ENCODE results near the gene SCARB1. TPM values are rescaled to one million over a fixed set of nuclear protein-coding genes. Genes with fewer than 3 reads are reported as not detected.

The SCARB1 gene
- total RNA-seq, 1 experiment from 2014 or later, result 31.3 TPM

- no peak overlapping the region for H3T11ph ChIP-seq (ENCODE audit: low read length)
- peak; percentile 58 for TF ChIP-seq CTCF (conservative IDR thresholded peaks at IDR 0.05)
- H3K9ac ChIP-seq (ENCODE audit: extremely low read depth, insufficient read length, low read length), result no peak overlapping the region
These were observed 34.7 kb upstream of the SCARB1 start for GRCh38 chr12:124898200-124898922.

More at GRCh38 chr12:124898200-124898922, 34.7 kb upstream of the SCARB1 start:
- Histone ChIP-seq H3K18ac (ENCODE audit: insufficient read length, low read depth, low read length) (no peak overlapping the region), H2BK15ac (ENCODE audit: low read depth, low read length) (no peak overlapping the region), H3K4me1 (ENCODE audit: insufficient read depth, low read length) (no peaks in the 10 kb centered on the region), H3K4ac (ENCODE audit: low read depth, low read length) (no peak overlapping the region), H3K14ac (ENCODE audit: insufficient read depth, low read length) (no peak overlapping the region), H4K5ac (ENCODE audit: insufficient read length, low read depth, low read length) (no peak overlapping the region), H2BK12ac (ENCODE audit: insufficient read length, low read depth, low read length) (no peak overlapping the region), H3K27me3 (ENCODE audit: insufficient read depth, low read length) (no peaks in the 10 kb centered on the region), H4K91ac (ENCODE audit: insufficient read length, low read depth, low read length) (no peak overlapping the region), H3K79me2 (ENCODE audit: insufficient read depth, low read length) (no peaks in the 10 kb centered on the region), H3K23me2 (ENCODE audit: insufficient read length, low read depth, low read length, poor library complexity, severe bottlenecking) (no peaks in the 10 kb centered on the region), H3K23ac (ENCODE audit: insufficient read length, low read depth, low read length) (no peak overlapping the region), H2AK5ac (ENCODE audit: insufficient read length, low read length) (no peak overlapping the region), H4K20me1 (ENCODE audit: control insufficient read depth, insufficient read depth, insufficient read length) (no peaks in the 10 kb centered on the region), H2BK5ac (ENCODE audit: insufficient read length, low read length) (no peak overlapping the region), H2BK20ac (ENCODE audit: low read depth, low read length, poor library complexity, severe bottlenecking) (no peak overlapping the region), H3K79me1 (ENCODE audit: insufficient read depth, low read depth, low read length, poor library complexity, severe bottlenecking) (no peaks in the 10 kb centered on the region), H2AFZ (ENCODE audit: low read length) (no peak overlapping the region), H4K8ac (replicated peaks; ENCODE audit: insufficient read length, low read depth, low read length) (no peak overlapping the region), H2BK120ac (ENCODE audit: low read depth, low read length, poor library complexity, severe bottlenecking) (no peak overlapping the region), H3K27ac (ENCODE audit: insufficient read length, low read depth, low read length) (no peak overlapping the region), H3K9me3 (ENCODE audit: control insufficient read depth, low read depth, low read length) (no peaks in the 10 kb centered on the region), H3K56ac (ENCODE audit: insufficient read length, low read depth, low read length) (no peak overlapping the region), H3K4me2 (ENCODE audit: insufficient read depth, insufficient read length, low read length) (no peak overlapping the region)
- Mint-ChIP-seq H3K27ac (no peak overlapping the region), H3K4me1 (peaks cover 0 to 4% of the 10 kb centered on the region in 2 experiments; a peak in 2 of 4 replicates), H3K9me3 (peaks cover 0 to 5% of the 10 kb centered on the region in 2 experiments; a peak in 2 of 5 replicates), H3K36me3 (ENCODE audit: insufficient read depth in 1 of 3, low read depth in 3 of 3) (no peaks in the 10 kb centered on the region), H3K4me3 (no peak overlapping the region), H3K27me3 (ENCODE audit: low read depth) (peaks cover 3% of the 10 kb centered on the region)
- WGBS (ENCODE audit: extremely low coverage, insufficient read length, low lambda C conversion rate), result 100% methylated on average over 3 of the region's 18 CpGs
- peak; percentile 68 for DNase-seq
